GM12878 (cell line): Measurements from ENCODE around the gene PDZD7. TPM values are rescaled to one million over a fixed set of nuclear protein-coding genes. Genes with fewer than 3 reads are reported as not detected.

ENCODE experiments used
- ATAC-seq: fragments of 200-7000 bp; cut with Tn5 transposase; 3 replicates; pipeline ENCODE4 v1.9.1; 2020; ENCODE audit warnings: mild to moderate bottlenecking, moderate library complexity
- BruUV-seq: library from RNA; stranded (reverse); fragments of 400-500 nt; replicated peaks from 2 replicates; lab custom pipeline; 2021; lab: Mats Ljungman, UMichigan
- CTCF ChIA-PET: fragments of 300-600 bp; sonication (Branson Sonifier 250); formaldehyde crosslinking; extraction: SDS; loops from one replicate; lab custom pipeline; 2021; ENCODE audit warnings: inconsistent platforms; lab: Yijun Ruan, JAX
- POLR2A ChIA-PET: fragments of 350-600 bp; formaldehyde crosslinking; extraction: SDS; loops from one replicate; lab custom pipeline; 2021; ENCODE audit warnings: inconsistent platforms; lab: Charles Lee
- RAD21 ChIA-PET: fragments of 300-600 bp; sonication (Branson Sonifier 250); formaldehyde crosslinking; loops from one replicate; lab custom pipeline; 2023; ENCODE audit warnings: antibody characterized with exemption; ENCODE audit not compliant: unreplicated experiment; lab: Charles Lee
- SMC1A ChIA-PET: fragments of 300-600 bp; sonication (Branson Sonifier 250); formaldehyde crosslinking; loops from one replicate; lab custom pipeline; 2023; ENCODE audit not compliant: unreplicated experiment, uncharacterized antibody; lab: Charles Lee
- DNase-seq: peaks from one replicate; pipeline ENCODE4 v3.0.0-alpha.2; 2011; ENCODE audit warnings: low read depth, low spot score
- FAIRE-seq: peaks from 3 replicates; lab custom pipeline; 2011; peaks lifted over from hg19 to GRCh38; lab: Jason Lieb, UNC
- H2AFZ ChIP-seq: 2 replicates; pipeline ENCODE4 v1.6.0; 2011; ENCODE audit warnings: low read depth, low read length, control low read depth; ENCODE audit not compliant: control insufficient read depth
- H3K27ac ChIP-seq: 2 replicates; pipeline ENCODE4 v1.5.1; 2011; ENCODE audit warnings: control low read depth; ENCODE audit not compliant: control insufficient read depth, insufficient read depth
- H3K27me3 ChIP-seq, 2 experiments: replicated peaks in 1 of 2; 2 replicates each; pipeline versions ENCODE4 v1.6.0 to v1.6.1; 2011; ENCODE audit warnings: low read length in 1 of 2; ENCODE audit not compliant: control insufficient read depth in 2 of 2, insufficient read depth in 2 of 2
- H3K36me3 ChIP-seq, 2 experiments: 2 replicates each; pipeline ENCODE4 v1.5.1; 2011; ENCODE audit warnings: low read length in 1 of 2; ENCODE audit not compliant: control insufficient read depth in 2 of 2, insufficient read depth in 2 of 2
- H3K4me1 ChIP-seq: 2 replicates; pipeline ENCODE4 v1.6.1; 2011; ENCODE audit warnings: mild to moderate bottlenecking, low read length, moderate library complexity, mixed read lengths; ENCODE audit not compliant: control insufficient read depth, insufficient read depth
- H3K4me2 ChIP-seq: 2 replicates; pipeline ENCODE4 v1.6.0; 2011; ENCODE audit warnings: control low read depth; ENCODE audit not compliant: control insufficient read depth, insufficient read depth
- H3K4me3 ChIP-seq: fragments of 200-600 bp; sonication (generic); 2 replicates; pipeline ENCODE4 v1.5.1; 2016
- H3K79me2 ChIP-seq: 2 replicates; pipeline ENCODE4 v1.6.0; 2011; ENCODE audit warnings: low read length; ENCODE audit not compliant: control insufficient read depth, insufficient read depth
- H3K9ac ChIP-seq: 2 replicates; pipeline ENCODE4 v1.8.0; 2011; ENCODE audit warnings: low read length, control low read depth, mixed read lengths; ENCODE audit not compliant: control insufficient read depth, insufficient read depth
- H3K9me3 ChIP-seq: replicated peaks from 3 replicates; pipeline ENCODE4 v1.5.1; 2011; ENCODE audit warnings: mild to moderate bottlenecking, low read length; ENCODE audit not compliant: control insufficient read depth, insufficient read depth
- H4K20me1 ChIP-seq: 2 replicates; pipeline ENCODE4 v1.6.0; 2011; ENCODE audit not compliant: control insufficient read depth, insufficient read depth
- E2F4 ChIP-seq: IDR thresholded peaks from 2 replicates; pipeline ENCODE4 v1.6.1; 2012; ENCODE audit warnings: low read depth, low read length, improper control_type of control experiment
- KAT2A ChIP-seq: conservative IDR thresholded peaks from 2 replicates; pipeline ENCODE4 v1.6.1; 2011; ENCODE audit warnings: low read depth, low read length; ENCODE audit not compliant: control insufficient read depth
- MYC ChIP-seq: IDR thresholded peaks from 2 replicates; pipeline ENCODE4 v1.6.1; 2011; ENCODE audit warnings: mild to moderate bottlenecking, low read length, moderate library complexity, inconsistent platforms; ENCODE audit not compliant: insufficient read depth, insufficient replicate concordance, insufficient read length, severe bottlenecking
- NFYA ChIP-seq: IDR thresholded peaks from 2 replicates; pipeline ENCODE4 v1.6.1; 2011; ENCODE audit warnings: low read depth, mild to moderate bottlenecking, low read length, improper control_type of control experiment, borderline replicate concordance
- NRF1 ChIP-seq: conservative IDR thresholded peaks from 2 replicates; pipeline ENCODE4 v1.6.1; 2011; ENCODE audit warnings: mild to moderate bottlenecking, low read depth, low read length, improper control_type of control experiment
- PAX8 ChIP-seq: fragments of 450-650 bp; IDR thresholded peaks from 2 replicates; pipeline ENCODE4 v1.6.1; 2017; ENCODE audit warnings: mild to moderate bottlenecking, moderate library complexity
- PML ChIP-seq: IDR thresholded peaks from 2 replicates; pipeline ENCODE4 v1.6.1; 2012; ENCODE audit warnings: low read length, inconsistent platforms
- RAD21 ChIP-seq: IDR thresholded peaks from 2 replicates; pipeline ENCODE4 v1.6.1; 2011; ENCODE audit warnings: mild to moderate bottlenecking, low read depth, low read length, moderate library complexity; ENCODE audit not compliant: insufficient read depth
- SMARCA5 ChIP-seq: fragments of 450-650 bp; IDR thresholded peaks from 2 replicates; pipeline ENCODE4 v1.6.1; 2017; ENCODE audit warnings: mild to moderate bottlenecking
- SMC3 ChIP-seq: IDR thresholded peaks from 2 replicates; pipeline ENCODE4 v1.6.1; 2011; ENCODE audit warnings: low read length, improper control_type of control experiment, borderline replicate concordance
- ZZZ3 ChIP-seq: IDR thresholded peaks from 2 replicates; pipeline ENCODE4 v1.6.1; 2011; ENCODE audit warnings: low read depth; ENCODE audit not compliant: control insufficient read depth, insufficient read length
- WGBS: methylation state at CpG from one replicate; pipeline ENCODE4 v1.1.6; 2016; ENCODE audit warnings: low lambda C conversion rate; ENCODE audit not compliant: insufficient replicate concordance, insufficient coverage; ENCODE audit errors: missing lambda C conversion rate; 5-methylcytosine and 5-hydroxymethylcytosine counted together
- in situ Hi-C: fragments of 300-500 bp; cut with MboI; formaldehyde crosslinking; loops from 9 replicates; pipeline ENCODE4 v1.14.3; 2018; ENCODE audit warnings: mixed read lengths
- intact Hi-C: fragments of 100-400 bp; cut with micrococcal nuclease; formaldehyde crosslinking; loops from one replicate; pipeline ENCODE4 v1.14.2; 2022; ENCODE audit not compliant: unreplicated experiment
- polyA plus RNA-seq, 11 experiments: library from polyadenylated mRNA; depleted of rRNA in 4 of 11; unstranded in 6 of 11; stranded (reverse) in 5 of 11; fragments of >200 nt; fragmentation: Nextera tagmentation in 4 of 11; fragmentation: Illumina TruSeq in 1 of 11; extraction: Ambion mirVana in 4 of 11; extraction: Trizol in 1 of 11; gene quantifications; 1 replicate in 1 of 11; 2 replicates in 10 of 11; pipeline versions ENCODE4 v1.2.1 to v1.2.3, GENCODE V29; 2011 to 2016; ENCODE audit warnings: inconsistent platforms in 2 of 11, missing spikeins in 2 of 11, low read depth in 1 of 11
- total RNA-seq, 4 experiments: library from RNA; depleted of rRNA in 3 of 4; stranded (reverse); fragments of >200 nt in 3 of 4; fragmentation: Illumina TruSeq in 1 of 4; extraction: Trizol in 1 of 4; gene quantifications; 2 replicates each; pipeline versions ENCODE4 v1.2.1 to v1.2.3, GENCODE V29; 2013 to 2021
- TF ChIP-seq, protein P1 (sequence below): fragments of 450-650 bp; IDR thresholded peaks from 2 replicates; pipeline ENCODE4 v1.6.1; 2018; ENCODE audit warnings: borderline replicate concordance, mild to moderate bottlenecking; ENCODE audit not compliant: partially characterized antibody
- TF ChIP-seq, protein P2 (sequence below): fragments of 150-350 bp; IDR thresholded peaks from 2 replicates; pipeline ENCODE4 v1.6.1; 2016; ENCODE audit warnings: low read depth, low read length

The PDZD7 gene
- total and polyA plus RNA-seq, 10 of the 15 experiments (the other 5 are each of a cell fraction or from before 2014, with no cell fraction given), result 0.01 to 0.20 (median 0.03) TPM; not detected in 7

DNA sequence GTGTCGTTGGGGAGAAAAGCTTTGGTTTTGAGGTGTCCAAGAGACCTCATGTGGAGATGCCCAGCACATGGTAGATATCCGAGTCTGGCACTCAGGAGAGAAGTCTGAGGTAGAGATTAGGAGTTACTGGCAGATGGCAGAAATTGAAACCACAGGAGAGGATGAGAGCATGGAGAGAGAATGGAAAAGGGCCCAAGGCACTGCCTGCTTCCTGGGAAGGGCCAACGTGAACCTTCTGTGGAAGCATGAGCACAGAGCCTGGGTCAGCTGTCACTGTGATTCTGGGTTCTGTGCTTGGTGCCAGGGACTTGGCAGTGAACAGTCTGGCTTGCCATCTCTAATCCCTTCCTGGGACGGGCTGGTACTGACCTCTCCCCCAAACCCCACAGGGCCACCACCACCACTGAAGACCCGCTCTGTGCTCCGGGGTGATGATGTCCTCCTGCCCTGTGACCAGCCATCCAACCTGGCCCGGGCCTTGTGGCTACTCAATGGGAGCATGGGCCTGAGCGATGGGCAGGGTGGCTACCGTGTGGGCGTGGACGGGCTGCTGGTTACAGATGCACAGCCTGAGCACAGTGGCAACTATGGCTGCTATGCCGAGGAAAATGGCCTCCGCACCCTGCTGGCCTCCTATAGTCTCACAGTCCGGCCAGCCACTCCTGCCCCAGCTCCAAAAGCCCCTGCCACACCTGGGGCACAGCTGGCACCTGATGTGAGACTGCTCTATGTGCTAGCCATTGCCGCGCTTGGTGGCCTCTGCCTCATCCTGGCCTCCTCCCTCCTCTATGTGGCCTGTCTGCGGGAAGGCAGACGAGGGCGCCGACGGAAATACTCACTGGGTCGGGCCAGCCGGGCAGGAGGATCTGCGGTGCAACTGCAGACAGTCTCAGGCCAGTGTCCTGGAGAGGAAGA is 47.8 kb downstream of the PDZD7 start (continued):
- TF ChIP-seq, protein P1, sequence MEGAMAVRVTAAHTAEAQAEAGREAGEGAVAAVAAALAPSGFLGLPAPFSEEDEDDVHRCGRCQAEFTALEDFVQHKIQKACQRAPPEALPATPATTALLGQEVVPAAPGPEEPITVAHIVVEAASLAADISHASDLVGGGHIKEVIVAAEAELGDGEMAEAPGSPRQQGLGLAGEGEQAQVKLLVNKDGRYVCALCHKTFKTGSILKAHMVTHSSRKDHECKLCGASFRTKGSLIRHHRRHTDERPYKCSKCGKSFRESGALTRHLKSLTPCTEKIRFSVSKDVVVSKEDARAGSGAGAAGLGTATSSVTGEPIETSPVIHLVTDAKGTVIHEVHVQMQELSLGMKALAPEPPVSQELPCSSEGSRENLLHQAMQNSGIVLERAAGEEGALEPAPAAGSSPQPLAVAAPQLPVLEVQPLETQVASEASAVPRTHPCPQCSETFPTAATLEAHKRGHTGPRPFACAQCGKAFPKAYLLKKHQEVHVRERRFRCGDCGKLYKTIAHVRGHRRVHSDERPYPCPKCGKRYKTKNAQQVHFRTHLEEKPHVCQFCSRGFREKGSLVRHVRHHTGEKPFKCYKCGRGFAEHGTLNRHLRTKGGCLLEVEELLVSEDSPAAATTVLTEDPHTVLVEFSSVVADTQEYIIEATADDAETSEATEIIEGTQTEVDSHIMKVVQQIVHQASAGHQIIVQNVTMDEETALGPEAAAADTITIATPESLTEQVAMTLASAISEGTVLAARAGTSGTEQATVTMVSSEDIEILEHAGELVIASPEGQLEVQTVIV, result no peak
- TF ChIP-seq MYC, result no peak

DNA sequence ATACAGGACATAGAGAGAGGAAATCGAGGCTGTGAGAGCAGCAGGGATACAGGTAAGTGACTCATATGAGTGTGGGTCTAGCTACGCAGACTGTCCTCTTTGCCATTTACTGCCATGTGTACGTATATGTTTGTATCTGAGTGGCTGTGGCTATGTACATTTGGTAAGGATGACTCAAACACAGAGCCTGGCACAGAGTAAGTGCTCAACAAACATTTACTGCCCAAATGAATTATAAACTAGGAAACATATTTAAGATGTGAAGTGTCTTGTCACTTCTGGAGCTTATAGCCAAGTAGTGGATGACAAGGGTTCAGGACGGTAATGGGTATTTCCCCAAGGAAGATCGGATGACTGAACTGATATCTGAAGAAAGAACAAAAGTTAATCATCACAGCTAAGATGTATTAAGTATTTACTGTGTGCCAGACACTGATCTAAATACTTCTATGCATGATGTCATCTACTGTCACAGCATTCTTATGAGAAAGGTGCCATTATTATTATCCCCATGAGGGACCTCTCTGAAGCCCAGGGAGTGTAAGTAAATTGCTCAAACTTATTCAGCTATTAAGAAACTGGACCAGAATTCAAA is 49.7 kb downstream of the PDZD7 start:
- intact Hi-C loops (no loop called here), in situ Hi-C loops (no loop called here)
- FAIRE-seq (no peak), ATAC-seq (no peak), DNase-seq (no peak)
- Histone ChIP-seq H3K9ac (no peak overlapping the region), H3K27ac (no peak overlapping the region), H3K27me3 (no peaks in the 10 kb centered on the region), H3K4me3 (no peak overlapping the region), H3K4me2 (no peak overlapping the region), H3K36me3 (peaks cover 0 to 3% of the 10 kb centered on the region in 2 experiments; a peak in 2 of 4 replicates), H3K79me2 (0 out of 2 replicates have a peak, but pooled peaks cover under 1% of the 10 kb centered on the region), H3K4me1 (peaks cover 7% of the 10 kb centered on the region), H4K20me1 (no peaks in the 10 kb centered on the region), H2AFZ (no peak overlapping the region), H3K9me3 (no peaks in the 10 kb centered on the region)
- ChIA-PET POLR2A (no interaction called here), SMC1A (no interaction called here), RAD21 (no interaction called here), CTCF (interaction anchor here (1.0 to 1.9 kb wide), 4 partner anchors 9 to 33 kb away, joined by 5 to 6 read pairs (median 6); no protein-coding TSS in a partner anchor)
- WGBS, result 78% methylated on average over 5 of the region's 5 CpGs
- BruUV-seq, result no TSS peak
- TF ChIP-seq ZZZ3 (no peak), PAX8 (no peak), NFYA (no peak), RAD21 (no peak), NRF1 (no peak), E2F4 (no peak), KAT2A (no peak), MYC (no peak), PML (no peak), SMC3 (no peak), SMARCA5 (no peak)
- TF ChIP-seq, protein P2, sequence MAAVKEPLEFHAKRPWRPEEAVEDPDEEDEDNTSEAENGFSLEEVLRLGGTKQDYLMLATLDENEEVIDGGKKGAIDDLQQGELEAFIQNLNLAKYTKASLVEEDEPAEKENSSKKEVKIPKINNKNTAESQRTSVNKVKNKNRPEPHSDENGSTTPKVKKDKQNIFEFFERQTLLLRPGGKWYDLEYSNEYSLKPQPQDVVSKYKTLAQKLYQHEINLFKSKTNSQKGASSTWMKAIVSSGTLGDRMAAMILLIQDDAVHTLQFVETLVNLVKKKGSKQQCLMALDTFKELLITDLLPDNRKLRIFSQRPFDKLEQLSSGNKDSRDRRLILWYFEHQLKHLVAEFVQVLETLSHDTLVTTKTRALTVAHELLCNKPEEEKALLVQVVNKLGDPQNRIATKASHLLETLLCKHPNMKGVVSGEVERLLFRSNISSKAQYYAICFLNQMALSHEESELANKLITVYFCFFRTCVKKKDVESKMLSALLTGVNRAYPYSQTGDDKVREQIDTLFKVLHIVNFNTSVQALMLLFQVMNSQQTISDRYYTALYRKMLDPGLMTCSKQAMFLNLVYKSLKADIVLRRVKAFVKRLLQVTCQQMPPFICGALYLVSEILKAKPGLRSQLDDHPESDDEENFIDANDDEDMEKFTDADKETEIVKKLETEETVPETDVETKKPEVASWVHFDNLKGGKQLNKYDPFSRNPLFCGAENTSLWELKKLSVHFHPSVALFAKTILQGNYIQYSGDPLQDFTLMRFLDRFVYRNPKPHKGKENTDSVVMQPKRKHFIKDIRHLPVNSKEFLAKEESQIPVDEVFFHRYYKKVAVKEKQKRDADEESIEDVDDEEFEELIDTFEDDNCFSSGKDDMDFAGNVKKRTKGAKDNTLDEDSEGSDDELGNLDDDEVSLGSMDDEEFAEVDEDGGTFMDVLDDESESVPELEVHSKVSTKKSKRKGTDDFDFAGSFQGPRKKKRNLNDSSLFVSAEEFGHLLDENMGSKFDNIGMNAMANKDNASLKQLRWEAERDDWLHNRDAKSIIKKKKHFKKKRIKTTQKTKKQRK, result no peak
